HepG2 (cell line): ENCODE measurements around the gene GALK2. TPM values are rescaled to one million over a fixed set of nuclear protein-coding genes. Genes with fewer than 3 reads are reported as not detected.

Source experiments
- EZH2 ChIP-seq: conservative IDR thresholded peaks from 2 replicates; pipeline ENCODE4 v1.6.1; 2012; ENCODE audit warnings: mild to moderate bottlenecking, low read depth, low read length, moderate library complexity
- FOXC1 ChIP-seq: sonication (generic); formaldehyde crosslinking; IDR thresholded peaks from 2 replicates; pipeline ENCODE4 v1.8.0; 2022; ENCODE audit warnings: mild to moderate bottlenecking, missing genetic modification reagents, borderline replicate concordance
- FOXP4 ChIP-seq: sonication (generic); formaldehyde crosslinking; IDR thresholded peaks from 2 replicates; pipeline ENCODE4 v1.4.0; 2020; ENCODE audit warnings: missing genetic modification reagents
- MIXL1 ChIP-seq: IDR thresholded peaks from 2 replicates; pipeline ENCODE4 v1.6.1; 2016
- MYC ChIP-seq: sonication (generic); formaldehyde crosslinking; IDR thresholded peaks from 2 replicates; pipeline ENCODE4 v1.9.0; 2021; ENCODE audit warnings: missing genetic modification reagents, borderline replicate concordance
- NCOA5 ChIP-seq: sonication (generic); formaldehyde crosslinking; IDR thresholded peaks from 2 replicates; pipeline ENCODE4 v1.4.0; 2020; ENCODE audit warnings: missing genetic modification reagents
- NR2F6 ChIP-seq, 2 experiments: IDR thresholded peaks; 2 replicates each; pipeline ENCODE4 v1.6.1; 2016; ENCODE audit warnings: antibody characterized with exemption in 1 of 2, mild to moderate bottlenecking in 1 of 2
- PRMT3 ChIP-seq: sonication (generic); formaldehyde crosslinking; IDR thresholded peaks from 2 replicates; pipeline ENCODE4 v1.8.1; 2022; ENCODE audit warnings: low read depth, mild to moderate bottlenecking, moderate library complexity, missing genetic modification reagents, borderline replicate concordance
- REXO4 ChIP-seq: sonication (generic); formaldehyde crosslinking; IDR thresholded peaks from 2 replicates; pipeline ENCODE4 v1.8.0; 2022; ENCODE audit warnings: missing genetic modification reagents, mild to moderate bottlenecking, borderline replicate concordance
- SMAD3 ChIP-seq: sonication (generic); formaldehyde crosslinking; IDR thresholded peaks from 2 replicates; pipeline ENCODE4 v1.4.0; 2020; ENCODE audit warnings: missing genetic modification reagents
- ZMAT3 ChIP-seq: sonication (generic); formaldehyde crosslinking; conservative IDR thresholded peaks from 2 replicates; pipeline ENCODE4 v1.7.0; 2021; ENCODE audit warnings: missing genetic modification reagents
- ZNF138 ChIP-seq: sonication (generic); formaldehyde crosslinking; IDR thresholded peaks from 2 replicates; pipeline ENCODE4 v1.5.0; 2020; ENCODE audit warnings: mild to moderate bottlenecking, low read depth, missing genetic modification reagents
- ZNF260 ChIP-seq: sonication (generic); formaldehyde crosslinking; IDR thresholded peaks from 2 replicates; pipeline ENCODE4 v1.4.0; 2020; ENCODE audit warnings: missing genetic modification reagents, low read depth, mild to moderate bottlenecking, borderline replicate concordance
- ZNF383 ChIP-seq: sonication (generic); formaldehyde crosslinking; IDR thresholded peaks from 2 replicates; pipeline ENCODE4 v1.4.0; 2020; ENCODE audit warnings: missing genetic modification reagents, mild to moderate bottlenecking, borderline replicate concordance
- ZNF451 ChIP-seq: sonication (generic); formaldehyde crosslinking; IDR thresholded peaks from 2 replicates; pipeline ENCODE4 v1.5.0; 2020; ENCODE audit warnings: mild to moderate bottlenecking, missing genetic modification reagents
- ZNF543 ChIP-seq: sonication (generic); formaldehyde crosslinking; IDR thresholded peaks from 2 replicates; pipeline ENCODE4 v1.4.0; 2020; ENCODE audit warnings: mild to moderate bottlenecking, missing genetic modification reagents
- ZNF615 ChIP-seq: sonication (generic); formaldehyde crosslinking; IDR thresholded peaks from 2 replicates; pipeline ENCODE4 v1.5.0; 2020; ENCODE audit warnings: mild to moderate bottlenecking, missing genetic modification reagents, borderline replicate concordance
- ZSCAN21 ChIP-seq: sonication (generic); formaldehyde crosslinking; IDR thresholded peaks from 2 replicates; pipeline ENCODE4 v1.8.0; 2022; ENCODE audit warnings: mild to moderate bottlenecking, missing genetic modification reagents, moderate library complexity, borderline replicate concordance
- polyA plus RNA-seq, 8 experiments: library from polyadenylated mRNA; depleted of rRNA in 3 of 8; stranded (reverse) in 7 of 8; unstranded in 1 of 8; fragments of >200 nt; fragmentation: Illumina TruSeq in 4 of 8; extraction: Trizol in 4 of 8; gene quantifications; 2 replicates each; pipeline versions ENCODE4 v1.2.1 to v1.2.3, GENCODE V29; 2011 to 2016; ENCODE audit warnings: low read depth in 4 of 8, missing spikeins in 1 of 8, mixed read lengths in 1 of 8; ENCODE audit not compliant: insufficient read depth in 1 of 8
- total RNA-seq, 5 experiments: library from RNA; depleted of rRNA; stranded (reverse); fragments of >200 nt; fragmentation: Illumina TruSeq; extraction: Trizol; gene quantifications; 2 replicates each; pipeline ENCODE4 v1.2.3, GENCODE V29; 2016; ENCODE audit warnings: low read depth in 1 of 5
- TF ChIP-seq, protein P1 (sequence below): sonication (generic); formaldehyde crosslinking; IDR thresholded peaks from 2 replicates; pipeline ENCODE4 v1.4.0; 2020; ENCODE audit warnings: missing genetic modification reagents
- TF ChIP-seq, protein P2 (sequence below): sonication (generic); formaldehyde crosslinking; IDR thresholded peaks from 2 replicates; pipeline ENCODE4 v1.9.0; 2022; ENCODE audit warnings: low read depth, missing genetic modification reagents

GALK2 gene
- total and polyA plus RNA-seq, 2 of the 13 experiments (the other 11 are each of a cell fraction or from before 2014, with no cell fraction given) = 17.6 to 32.8 TPM

DNA sequence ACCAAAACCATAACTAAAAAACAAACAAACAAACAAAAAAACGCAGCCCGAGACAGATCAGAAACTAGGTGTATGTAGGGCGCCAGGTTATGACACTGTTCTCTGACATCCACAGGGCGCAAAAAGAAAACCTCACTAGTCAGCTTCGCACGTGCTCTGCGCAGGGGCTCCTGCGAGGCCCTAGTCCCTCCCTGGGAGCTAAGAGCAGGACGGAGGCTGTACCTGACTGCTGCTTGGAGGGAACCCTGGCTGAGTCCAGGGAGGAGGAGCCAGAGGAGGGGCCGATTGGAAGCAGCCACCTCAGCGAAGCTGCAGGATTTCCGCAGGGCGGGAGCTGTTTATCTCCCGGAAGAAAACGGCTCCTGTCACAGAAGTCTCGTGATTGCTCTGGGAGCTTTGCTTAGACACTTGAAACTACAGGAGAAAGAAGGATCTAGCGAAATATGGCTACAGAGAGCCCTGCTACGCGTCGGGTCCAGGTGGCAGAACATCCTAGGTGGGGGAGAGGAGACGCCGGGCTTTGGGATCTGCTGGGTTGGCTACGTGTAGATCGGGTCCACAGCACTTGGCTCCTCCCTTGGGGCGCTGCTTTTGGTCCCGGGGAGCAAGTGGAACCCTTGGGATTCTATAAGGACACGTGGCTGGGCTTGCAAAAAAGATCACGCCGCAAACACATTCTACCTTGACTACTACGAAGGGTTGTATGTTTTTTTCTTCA is at the start of gene GALK2 (continued):
- TF ChIP-seq ZNF260 (CRISPR knock-in tag) = no peak
- TF ChIP-seq ZSCAN21 = peak; percentile 64; the same call in 1 of the 2 replicates
- no peak; the same call in 1 of the 2 replicates for TF ChIP-seq ZNF543 (CRISPR knock-in tag)
- peak; percentile 81 for TF ChIP-seq MYC (CRISPR knock-in tag)
- TF ChIP-seq ZMAT3 = peak; percentile 87
- no peak for TF ChIP-seq ZNF138 (CRISPR knock-in tag)
- no peak for TF ChIP-seq FOXP4 (CRISPR knock-in tag)
- TF ChIP-seq MIXL1 = peak; percentile 72
- no peak for TF ChIP-seq REXO4 (CRISPR knock-in tag)
- TF ChIP-seq NCOA5 = no peak
- 0 out of 2 replicates have a peak, but pooled peaks have one; percentile 40 for TF ChIP-seq PRMT3
- TF ChIP-seq ZNF615 (CRISPR knock-in tag) = no peak
- TF ChIP-seq SMAD3 (CRISPR knock-in tag) = 0 out of 2 replicates have a peak, but pooled peaks have one; percentile 59
- TF ChIP-seq, protein P1, sequence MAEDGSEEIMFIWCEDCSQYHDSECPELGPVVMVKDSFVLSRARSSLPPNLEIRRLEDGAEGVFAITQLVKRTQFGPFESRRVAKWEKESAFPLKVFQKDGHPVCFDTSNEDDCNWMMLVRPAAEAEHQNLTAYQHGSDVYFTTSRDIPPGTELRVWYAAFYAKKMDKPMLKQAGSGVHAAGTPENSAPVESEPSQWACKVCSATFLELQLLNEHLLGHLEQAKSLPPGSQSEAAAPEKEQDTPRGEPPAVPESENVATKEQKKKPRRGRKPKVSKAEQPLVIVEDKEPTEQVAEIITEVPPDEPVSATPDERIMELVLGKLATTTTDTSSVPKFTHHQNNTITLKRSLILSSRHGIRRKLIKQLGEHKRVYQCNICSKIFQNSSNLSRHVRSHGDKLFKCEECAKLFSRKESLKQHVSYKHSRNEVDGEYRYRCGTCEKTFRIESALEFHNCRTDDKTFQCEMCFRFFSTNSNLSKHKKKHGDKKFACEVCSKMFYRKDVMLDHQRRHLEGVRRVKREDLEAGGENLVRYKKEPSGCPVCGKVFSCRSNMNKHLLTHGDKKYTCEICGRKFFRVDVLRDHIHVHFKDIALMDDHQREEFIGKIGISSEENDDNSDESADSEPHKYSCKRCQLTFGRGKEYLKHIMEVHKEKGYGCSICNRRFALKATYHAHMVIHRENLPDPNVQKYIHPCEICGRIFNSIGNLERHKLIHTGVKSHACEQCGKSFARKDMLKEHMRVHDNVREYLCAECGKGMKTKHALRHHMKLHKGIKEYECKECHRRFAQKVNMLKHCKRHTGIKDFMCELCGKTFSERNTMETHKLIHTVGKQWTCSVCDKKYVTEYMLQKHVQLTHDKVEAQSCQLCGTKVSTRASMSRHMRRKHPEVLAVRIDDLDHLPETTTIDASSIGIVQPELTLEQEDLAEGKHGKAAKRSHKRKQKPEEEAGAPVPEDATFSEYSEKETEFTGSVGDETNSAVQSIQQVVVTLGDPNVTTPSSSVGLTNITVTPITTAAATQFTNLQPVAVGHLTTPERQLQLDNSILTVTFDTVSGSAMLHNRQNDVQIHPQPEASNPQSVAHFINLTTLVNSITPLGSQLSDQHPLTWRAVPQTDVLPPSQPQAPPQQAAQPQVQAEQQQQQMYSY (CRISPR knock-in tag) = no peak
- TF ChIP-seq ZNF383 = no peak
- no peak for TF ChIP-seq ZNF451 (CRISPR knock-in tag)
- no peak for TF ChIP-seq NR2F6 (IDR thresholded peaks at IDR 0.05)
- TF ChIP-seq NR2F6 (CRISPR knock-in tag; IDR thresholded peaks at IDR 0.05) = no peak; the same call in 1 of the 2 replicates
- peak; percentile 76; the same call in 1 of the 2 replicates for TF ChIP-seq FOXC1 (CRISPR knock-in tag)
- TF ChIP-seq, protein P2, sequence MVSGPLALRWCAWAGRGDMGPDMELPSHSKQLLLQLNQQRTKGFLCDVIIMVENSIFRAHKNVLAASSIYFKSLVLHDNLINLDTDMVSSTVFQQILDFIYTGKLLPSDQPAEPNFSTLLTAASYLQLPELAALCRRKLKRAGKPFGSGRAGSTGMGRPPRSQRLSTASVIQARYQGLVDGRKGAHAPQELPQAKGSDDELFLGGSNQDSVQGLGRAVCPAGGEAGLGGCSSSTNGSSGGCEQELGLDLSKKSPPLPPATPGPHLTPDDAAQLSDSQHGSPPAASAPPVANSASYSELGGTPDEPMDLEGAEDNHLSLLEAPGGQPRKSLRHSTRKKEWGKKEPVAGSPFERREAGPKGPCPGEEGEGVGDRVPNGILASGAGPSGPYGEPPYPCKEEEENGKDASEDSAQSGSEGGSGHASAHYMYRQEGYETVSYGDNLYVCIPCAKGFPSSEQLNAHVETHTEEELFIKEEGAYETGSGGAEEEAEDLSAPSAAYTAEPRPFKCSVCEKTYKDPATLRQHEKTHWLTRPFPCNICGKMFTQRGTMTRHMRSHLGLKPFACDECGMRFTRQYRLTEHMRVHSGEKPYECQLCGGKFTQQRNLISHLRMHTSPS = no peak
- no peak for TF ChIP-seq EZH2
